Keratinocyte (primary cell): ENCODE data around the gene RIBC1. TPM values are rescaled to one million over a fixed set of nuclear protein-coding genes. Genes with fewer than 3 reads are reported as not detected.
A peak's percentile ranks its signal among the peaks of the same experiment; 100 is the strongest.

Experiments used
- DNase-seq: peaks from one replicate; pipeline ENCODE4 v3.0.0-alpha.2; 2011; ENCODE audit warnings: low read depth, missing footprints, low spot score
- FAIRE-seq: peaks from 2 replicates; lab custom pipeline; 2011; peaks lifted over from hg19 to GRCh38; lab: Jason Lieb, UNC
- H2AFZ ChIP-seq: 2 replicates; pipeline ENCODE4 v1.6.0; 2012; ENCODE audit warnings: low read length, control low read depth, inconsistent platforms; ENCODE audit not compliant: control insufficient read depth
- H3K27ac ChIP-seq: 2 replicates; pipeline ENCODE4 v1.5.1; 2011; ENCODE audit warnings: low read length; ENCODE audit not compliant: control insufficient read depth, insufficient read depth
- H3K27me3 ChIP-seq: 3 replicates; pipeline ENCODE4 v1.6.0; 2011; ENCODE audit warnings: low read length; ENCODE audit not compliant: control insufficient read depth, insufficient read depth; ENCODE audit errors: extremely low read depth
- H3K36me3 ChIP-seq, 2 experiments: 2 replicates in 1 of 2; 3 replicates in 1 of 2; pipeline ENCODE4 v1.5.1; 2011; ENCODE audit warnings: low read length in 2 of 2, mild to moderate bottlenecking in 1 of 2; ENCODE audit not compliant: control insufficient read depth in 2 of 2, insufficient read depth in 2 of 2; ENCODE audit errors: extremely low read depth in 1 of 2
- H3K4me1 ChIP-seq: 3 replicates; pipeline ENCODE4 v1.5.1; 2011; ENCODE audit warnings: low read length; ENCODE audit not compliant: control insufficient read depth, insufficient read depth; ENCODE audit errors: extremely low read depth
- H3K4me2 ChIP-seq: 3 replicates; pipeline ENCODE4 v1.6.0; 2011; ENCODE audit warnings: low read depth, low read length; ENCODE audit not compliant: control insufficient read depth, insufficient read depth; ENCODE audit errors: extremely low read depth
- H3K4me3 ChIP-seq, 3 experiments: fragments of 200-600 bp in 1 of 3; sonication (generic) in 1 of 3; 2 replicates in 2 of 3; 3 replicates in 1 of 3; pipeline ENCODE4 v1.5.1; 2011 to 2016; ENCODE audit warnings: low read length in 3 of 3, mild to moderate bottlenecking in 3 of 3, control low read depth in 2 of 3, inconsistent platforms in 1 of 3, low read depth in 1 of 3, mixed read lengths in 1 of 3, mixed run types in 1 of 3, moderate library complexity in 1 of 3; ENCODE audit not compliant: control insufficient read depth in 2 of 3, insufficient read depth in 2 of 3; ENCODE audit errors: extremely low read depth in 1 of 3
- H3K79me2 ChIP-seq: 2 replicates; pipeline ENCODE4 v1.6.0; 2012; ENCODE audit warnings: low read length; ENCODE audit not compliant: control insufficient read depth, insufficient read depth
- H3K9ac ChIP-seq: 3 replicates; pipeline ENCODE4 v1.6.0; 2011; ENCODE audit warnings: low read length; ENCODE audit not compliant: control insufficient read depth, insufficient read depth; ENCODE audit errors: extremely low read depth
- H3K9me1 ChIP-seq: 3 replicates; pipeline ENCODE4 v1.6.0; 2011; ENCODE audit warnings: low read length; ENCODE audit not compliant: control insufficient read depth, insufficient read depth; ENCODE audit errors: extremely low read depth
- H3K9me3 ChIP-seq: 2 replicates; pipeline ENCODE4 v1.5.1; 2012; ENCODE audit warnings: low read depth, low read length; ENCODE audit not compliant: control insufficient read depth
- H4K20me1 ChIP-seq: 3 replicates; pipeline ENCODE4 v1.6.0; 2011; ENCODE audit warnings: low read length; ENCODE audit not compliant: control insufficient read depth, insufficient read depth; ENCODE audit errors: extremely low read depth
- CTCF ChIP-seq, 3 experiments: IDR thresholded peaks in 1 of 3; conservative IDR thresholded peaks in 1 of 3; optimal IDR thresholded peaks in 1 of 3; 2 replicates in 2 of 3; 3 replicates in 1 of 3; pipeline versions ENCODE3 to v1.5.1; 2011; ENCODE audit warnings: low read length in 3 of 3, mild to moderate bottlenecking in 3 of 3, moderate library complexity in 2 of 3, control low read depth in 1 of 3, inconsistent platforms in 1 of 3; ENCODE audit not compliant: insufficient read depth in 2 of 3; ENCODE audit errors: extremely low read depth in 1 of 3
- EZH2 ChIP-seq: IDR thresholded peaks from one replicate; pipeline ENCODE4 v1.6.1; 2012; ENCODE audit warnings: inconsistent platforms, mild to moderate bottlenecking, low read length, moderate library complexity
- dilution Hi-C: fragments of 300-500 bp; cut with MboI; formaldehyde crosslinking; loops from one replicate; pipeline ENCODE4 v1.7.0; 2020; ENCODE audit warnings: low sequenced_read_pairs; ENCODE audit not compliant: extremely low pct_ligation_motif_present
- polyA minus RNA-seq, 3 experiments: library from RNA; depleted of rRNA, polyadenylated mRNA; stranded (reverse); fragments of >200 nt; gene quantifications; 1 replicate in 1 of 3; 2 replicates in 1 of 3; 3 replicates in 1 of 3; pipeline ENCODE4 v1.2.3, GENCODE V29; 2011
- polyA plus RNA-seq, 5 experiments: library from polyadenylated mRNA; depleted of rRNA in 3 of 5; stranded (reverse) in 3 of 5; stranded (forward) in 1 of 5; unstranded in 1 of 5; fragments of >200 nt; gene quantifications; 1 replicate in 1 of 5; 2 replicates in 3 of 5; 3 replicates in 1 of 5; pipeline versions ENCODE4 v1.2.1 to v1.2.3, GENCODE V29; 2011 to 2012; ENCODE audit warnings: missing spikeins in 2 of 5, low read depth in 1 of 5, low replicate concordance in 1 of 5

The RIBC1 gene
- polyA plus RNA-seq (0.25 to 0.42 TPM (median 0.36 TPM) in 3 replicates), polyA minus RNA-seq (0.32 to 0.76 TPM in 2 of 3 replicates, not detected in the other)
- 0.89 TPM for polyA plus RNA-seq (2011; ENCODE audit: low read depth)
- polyA plus RNA-seq (2011; cell fraction: cytosol; rRNA removed) = 0.07 and 0.43 TPM in 2 replicates
- 0.37 and 0.45 TPM in 2 replicates for polyA plus RNA-seq (2011; cell fraction: nucleus; rRNA removed)
- 0.21 and 0.45 TPM in 2 replicates for polyA plus RNA-seq (2012; ENCODE audit: low replicate concordance)
- polyA minus RNA-seq (2011; cell fraction: cytosol; rRNA and poly(A)+ RNA removed) = not detected
- not detected in 2 replicates for polyA minus RNA-seq (2011; cell fraction: nucleus; rRNA and poly(A)+ RNA removed)

- Histone ChIP-seq H3K4me3 (peak within 1 kb of the TSS; percentile 66 to 85 (median 80)), H3K4me2 (peak within 1 kb of the TSS; percentile 86), H3K79me2 (peaks cover 41% of the 10 kb centered on the region), H3K36me3 (no peaks in the 10 kb centered on the region), H2AFZ (peak within 1 kb of the TSS; percentile 88), H4K20me1 (peaks cover 14% of the 10 kb centered on the region), H3K9me1 (peaks cover 3% of the 10 kb centered on the region), H3K9me3 (no peaks in the 10 kb centered on the region), H3K9ac (peak within 1 kb of the TSS; percentile 97), H3K27me3 (no peaks in the 10 kb centered on the region), H3K27ac (peak within 1 kb of the TSS; percentile 90), H3K4me1 (peaks cover 15% of the 10 kb centered on the region)
- DNase-seq (no peak), FAIRE-seq (no peak)
- dilution Hi-C loops = no loop called here
- TF ChIP-seq EZH2 (no peak), CTCF (optimal IDR thresholded peaks at IDR 0.05 in 1 of 3, IDR thresholded peaks at IDR 0.05 in 1 of 3, conservative IDR thresholded peaks at IDR 0.05 in 1 of 3; ENCODE audit: extremely low read depth in 1 of 3, insufficient read depth in 2 of 3, low read length in 3 of 3) (no peak)
Observed at GRCh38 chrX:53422861-53423306, at the start of gene RIBC1. Gene RIBC1, plus strand, starts transcription at chrX:53422873. Its CDS starts 3,404 bp downstream, at chrX:53426277.

GRCh38 chrX:53373307-53373706 is 49.4 kb upstream of the RIBC1 start:
- no peak overlapping the region for H3K9ac ChIP-seq
- DNase-seq (no peak), FAIRE-seq (no peak)
- no peaks in the 10 kb centered on the region for H3K4me1 ChIP-seq
- no peaks in the 10 kb centered on the region for H3K27me3 ChIP-seq
- no peaks in the 10 kb centered on the region for H4K20me1 ChIP-seq
- no peak overlapping the region for H3K4me3 ChIP-seq
- H3K9me1 ChIP-seq = no peaks in the 10 kb centered on the region
- no peak overlapping the region for H3K4me2 ChIP-seq
- H3K27ac ChIP-seq = no peak overlapping the region
- no peak overlapping the region for H2AFZ ChIP-seq
- dilution Hi-C loops = no loop called here
- H3K36me3 ChIP-seq = peaks cover 0 to 2% of the 10 kb centered on the region in 2 experiments
- no peaks in the 10 kb centered on the region for H3K9me3 ChIP-seq
- TF ChIP-seq EZH2 = no peak
- no peak for TF ChIP-seq CTCF (optimal IDR thresholded peaks at IDR 0.05 in 1 of 3, IDR thresholded peaks at IDR 0.05 in 1 of 3, conservative IDR thresholded peaks at IDR 0.05 in 1 of 3; ENCODE audit: extremely low read depth in 1 of 3, insufficient read depth in 2 of 3, low read length in 3 of 3)
- no peaks in the 10 kb centered on the region for H3K79me2 ChIP-seq
